ENCODE results near the gene GABPB2.

GRCh38 chr1:151055581-151055980 lies 15.0 kb upstream of the GABPB2 start:
- no peak for TF ChIP-seq CTCF (IDR thresholded peaks at IDR 0.05; ENCODE audit: low read length)
- TF ChIP-seq EZH2phosphoT487 (IDR thresholded peaks at IDR 0.05; ENCODE audit: low read length) = no peak
- no peak for TF ChIP-seq EZH2 (optimal IDR thresholded peaks at IDR 0.05; ENCODE audit: low read depth, low read length)
